Muscle of back (tissue), 13 donors: Measurements from ENCODE around the gene ZNG1B. TPM values are rescaled to one million over a fixed set of nuclear protein-coding genes. Genes with fewer than 3 reads are reported as not detected.
"Not testable (repeated sequence)": the region's sequence is repeated elsewhere in the genome, so short reads cannot be mapped to it uniquely, and the experiment has no call there.

Experiments used
- DNase-seq, 3 donors: peaks; one replicate each; pipeline versions ENCODE4 v3.0.0 to v3.0.0-alpha.2; 2013
- long read RNA-seq, 9 donors: transcript quantifications; one replicate each; lab custom pipeline, GENCODE V29; 2026
- polyA plus RNA-seq, 10 donors: library from polyadenylated mRNA; unstranded; fragments of 120-200 nt; gene quantifications; one replicate each; pipeline ENCODE4 v1.2.1, GENCODE V29; 2013; ENCODE audit not compliant: insufficient read length in 10 of 10

Gene ZNG1B
- polyA plus RNA-seq = 10 to 100 TPM; 28.7 to 49.1 (median 43.6) TPM
- long read RNA-seq, donor 1, transcript CBWD2-201 (15 exons, 1,812 nt) = major isoform, 9 of 29 reads
- long read RNA-seq, donor 1, partial matches to known transcripts = 15 of 29 reads
- long read RNA-seq, donor 1, other reads (novel, unspliced or antisense) = 0 of 29 reads
- long read RNA-seq, donor 2, transcript CBWD2-201 (15 exons, 1,812 nt) = major isoform, 5 of 12 reads
- long read RNA-seq, donor 2, partial matches to known transcripts = 0 of 12 reads
- long read RNA-seq, donor 2, other reads (novel, unspliced or antisense) = 0 of 12 reads
- long read RNA-seq, donor 3 = 0 reads
- long read RNA-seq, donor 4, transcript CBWD2-201 (15 exons, 1,812 nt) = major isoform, 10 of 35 reads
- long read RNA-seq, donor 4, partial matches to known transcripts = 13 of 35 reads
- long read RNA-seq, donor 4, other reads (novel, unspliced or antisense) = 0 of 35 reads
- long read RNA-seq, donor 5, transcript CBWD2-201 (15 exons, 1,812 nt) = major isoform, 9 of 24 reads
- long read RNA-seq, donor 5, partial matches to known transcripts = 10 of 24 reads
- long read RNA-seq, donor 5, other reads (novel, unspliced or antisense) = 0 of 24 reads
- long read RNA-seq, donor 6, transcript CBWD2-211 (8 exons, 992 nt) = minor isoform, 5 of 55 reads
- long read RNA-seq, donor 6, transcript CBWD2-209 (3 exons, 880 nt) = major isoform, 9 of 55 reads
- long read RNA-seq, donor 6, transcript CBWD2-201 (15 exons, 1,812 nt) = minor isoform, 8 of 55 reads
- long read RNA-seq, donor 6, partial matches to known transcripts = 31 of 55 reads
- long read RNA-seq, donor 6, other reads (novel, unspliced or antisense) = 0 of 55 reads
- long read RNA-seq, donor 7, partial matches to known transcripts = 11 of 24 reads
- long read RNA-seq, donor 7, other reads (novel, unspliced or antisense) = 0 of 24 reads
- long read RNA-seq, donor 8, transcript CBWD2-209 (3 exons, 880 nt) = major isoform, 6 of 33 reads
- long read RNA-seq, donor 8, partial matches to known transcripts = 22 of 33 reads
- long read RNA-seq, donor 8, other reads (novel, unspliced or antisense) = 0 of 33 reads
- long read RNA-seq, donor 9, partial matches to known transcripts = 0 of 2 reads
- long read RNA-seq, donor 9, other reads (novel, unspliced or antisense) = 0 of 2 reads

- peak in 2 of 3 donors; percentile 1 to 36 for DNase-seq
These were observed at the start of gene ZNG1B for GRCh38 chr2:113437508-113438465. Gene ZNG1B, plus strand, starts transcription at chr2:113437691. Its CDS starts 178 bp downstream, at chr2:113437869.

- DNase-seq = peak; percentile 65 to 87 (median 79)
These were observed 47.2 kb upstream of the ZNG1B start for GRCh38 chr2:113390124-113390849.

GRCh38 chr2:113391073-113391472 lies 46.4 kb upstream of the ZNG1B start:
- no peak for DNase-seq

GRCh38 chr2:113406114-113406513 lies 31.4 kb upstream of the ZNG1B start:
- no peak for DNase-seq

- DNase-seq = no peak
These were observed 29.9 kb upstream of the ZNG1B start for GRCh38 chr2:113407446-113408099.

GRCh38 chr2:113411725-113412352 lies 25.7 kb upstream of the ZNG1B start:
- DNase-seq = not testable (repeated sequence)

- DNase-seq = not testable (repeated sequence)
These were observed 24.7 kb upstream of the ZNG1B start for GRCh38 chr2:113412774-113413173.

GRCh38 chr2:113431773-113432172 lies 5.7 kb upstream of the ZNG1B start:
- DNase-seq = not testable (repeated sequence)

GRCh38 chr2:113433468-113433867 lies 4.0 kb upstream of the ZNG1B start:
- not testable (repeated sequence) for DNase-seq

- DNase-seq = peak in 2 of 3 donors; percentile 0 to 4
These were observed 28.3 kb downstream of the ZNG1B start for GRCh38 chr2:113465770-113466169.

- not testable (repeated sequence) for DNase-seq
These were observed 39.3 kb downstream of the ZNG1B start for GRCh38 chr2:113476688-113477368.

GRCh38 chr2:113496527-113496926 lies 59.0 kb downstream of the ZNG1B start:
- DNase-seq = not testable (repeated sequence)

- not testable (repeated sequence) for DNase-seq
These were observed 60.9 kb downstream of the ZNG1B start, which contains the start of gene FOXD4L1 for GRCh38 chr2:113498365-113498764. Gene FOXD4L1, plus strand, starts transcription at chr2:113498665. Its CDS starts 592 bp downstream, at chr2:113499257.

GRCh38 chr2:113499019-113499885 lies 61.8 kb downstream of the ZNG1B start:
- peak in 1 of 3 donors; percentile 4 for DNase-seq

- DNase-seq = not testable (repeated sequence)
These were observed 62.6 kb downstream of the ZNG1B start for GRCh38 chr2:113499886-113500722.

- DNase-seq = peak in 1 of 3 donors; percentile 36
These were observed 63.2 kb downstream of the ZNG1B start for GRCh38 chr2:113500723-113501038.
